ENCODE measurements around the gene RBBP8NL. TPM values are rescaled to one million over a fixed set of nuclear protein-coding genes. Genes with fewer than 3 reads are reported as not detected.

The RBBP8NL gene
- total and polyA plus RNA-seq, 9 of the 15 experiments (the other 6 are each of a cell fraction or from before 2014, with no cell fraction given): not detected

DNA sequence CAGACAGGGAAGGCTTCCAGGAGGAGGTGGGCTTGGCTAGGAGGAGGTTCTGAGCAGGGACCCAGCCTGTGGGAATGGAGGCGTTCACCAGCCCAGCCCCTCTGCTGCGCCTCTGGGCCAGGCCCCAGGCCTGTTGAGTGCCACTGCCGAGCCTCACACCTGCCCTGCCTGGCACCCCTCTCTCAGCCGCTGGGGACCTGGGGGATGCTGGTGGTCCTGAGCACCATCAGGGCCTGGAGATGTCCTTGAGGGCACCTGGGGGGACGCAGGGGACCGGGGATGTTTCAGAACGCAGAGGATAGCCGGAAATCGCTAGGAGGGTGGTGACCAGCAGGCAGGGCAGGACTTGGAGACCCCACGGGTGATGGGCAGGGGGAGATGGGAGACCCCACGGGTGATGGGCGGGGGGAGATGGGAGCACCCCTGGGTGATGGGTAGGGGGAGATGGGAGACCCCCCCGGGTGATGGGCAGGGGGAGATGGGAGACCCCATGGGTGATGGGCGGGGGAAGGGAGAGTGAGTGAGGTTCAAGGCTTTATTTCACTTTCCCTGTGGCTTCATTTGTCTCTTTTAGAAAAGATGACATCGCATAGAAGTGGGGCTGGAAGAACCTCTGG lies 35.7 kb upstream of the RBBP8NL start:
- intact Hi-C loops (cut with micrococcal nuclease): no loop called here
- CTCF ChIA-PET (ENCODE audit: low intra/inter-chr PET ratio): no interaction called here
- no peak for DNase-seq (ENCODE audit: extremely low read depth in 1 of 4, low spot score in 3 of 4)

More for the DNA sequence above, 35.7 kb upstream of the RBBP8NL start:
- in situ Hi-C loops (cut with MboI): no loop called here
- H3K9me1 ChIP-seq (ENCODE audit: control insufficient read depth, insufficient read depth, low read length): no peaks in the 10 kb centered on the region
- no peak overlapping the region for H3K4me2 ChIP-seq (ENCODE audit: insufficient read depth, low read length)
- TF ChIP-seq ZFP36 (IDR thresholded peaks at IDR 0.05; ENCODE audit: low read depth, low read length, partially characterized antibody): peak; percentile 62
- TF ChIP-seq ZBTB7A (IDR thresholded peaks at IDR 0.05; ENCODE audit: borderline replicate concordance, control insufficient read depth, low read depth, low read length): 0 out of 2 replicates have a peak, but pooled peaks have one; percentile 32
- no peak for TF ChIP-seq MBD1 (CRISPR knock-in tag; IDR thresholded peaks at IDR 0.05)
- 21% methylated on average over 11 of the region's 15 CpGs for WGBS (ENCODE audit: insufficient coverage, low coverage, missing lambda C conversion rate)
- no peaks in the 10 kb centered on the region for H3K79me2 ChIP-seq (ENCODE audit: control insufficient read depth, insufficient read depth, low read length)
- no peak for ATAC-seq
- no peak overlapping the region for H3K4me3 ChIP-seq
- no peak overlapping the region for H3K27ac ChIP-seq (ENCODE audit: extremely low read depth, low read depth, low read length)
- no peaks in the 10 kb centered on the region; the same call in 1 of the 2 replicates for H4K20me1 ChIP-seq (replicated peaks; ENCODE audit: control insufficient read depth, insufficient read depth, low read length)
- FAIRE-seq: no peak
- H3K36me3 ChIP-seq (ENCODE audit: control insufficient read depth, insufficient read depth, low read length): no peaks in the 10 kb centered on the region
- no peak overlapping the region; a peak in 1 of 4 replicates for H3K9ac ChIP-seq (ENCODE audit: insufficient read depth in 1 of 2, low read depth in 2 of 2, low read length in 2 of 2)
- no peak overlapping the region for H2AFZ ChIP-seq (ENCODE audit: low read depth, low read length)
- H3K9me3 ChIP-seq (replicated peaks; ENCODE audit: control insufficient read depth, insufficient read depth, low read depth, low read length): no peaks in the 10 kb centered on the region
- BruUV-seq (replicated peaks): no TSS peak
- H3K27me3 ChIP-seq (ENCODE audit: control insufficient read depth in 2 of 2, insufficient read depth in 2 of 2, low read length in 2 of 2): peaks cover 2 to 48% of the 10 kb centered on the region in 2 experiments; a peak in 3 of 5 replicates
- peaks cover 13 to 71% of the 10 kb centered on the region in 2 experiments for H3K4me1 ChIP-seq (replicated peaks in 1 of 2; ENCODE audit: control insufficient read depth in 2 of 2, insufficient read depth in 2 of 2, low read length in 2 of 2)
- POLR2A ChIA-PET: no interaction called here

Measured in K562 (cell line).